Skeletal muscle tissue (tissue), 4 donors: ENCODE results near the gene CYFIP1. TPM values are rescaled to one million over a fixed set of nuclear protein-coding genes. Genes with fewer than 3 reads are reported as not detected.

Source experiments
- H3K27ac ChIP-seq: one replicate; pipeline ENCODE4 v1.7.0; 2013; ENCODE audit warnings: mild to moderate bottlenecking, low read depth, low read length, inconsistent platforms
- H3K27me3 ChIP-seq, 3 donors: one replicate each; pipeline ENCODE4 v1.7.0; 2013; ENCODE audit warnings: low read length in 3 of 3; ENCODE audit not compliant: control insufficient read depth in 3 of 3, insufficient read depth in 3 of 3
- H3K36me3 ChIP-seq, 3 donors: one replicate each; pipeline ENCODE4 v1.7.0; 2013; ENCODE audit warnings: low read length in 3 of 3; ENCODE audit not compliant: control insufficient read depth in 3 of 3, insufficient read depth in 3 of 3
- H3K4me1 ChIP-seq, 3 donors: one replicate each; pipeline ENCODE4 v1.7.0; 2013; ENCODE audit warnings: low read length in 3 of 3, mild to moderate bottlenecking in 3 of 3; ENCODE audit not compliant: control insufficient read depth in 3 of 3, insufficient read depth in 3 of 3
- H3K4me3 ChIP-seq, 3 donors: one replicate each; pipeline ENCODE4 v1.7.0; 2013; ENCODE audit warnings: low read length in 3 of 3
- H3K9ac ChIP-seq, 3 donors: one replicate each; pipeline ENCODE4 v1.7.0; 2013; ENCODE audit warnings: low read length in 3 of 3, mild to moderate bottlenecking in 3 of 3, moderate library complexity in 2 of 3, low read depth in 1 of 3
- H3K9me3 ChIP-seq, 3 donors: one replicate each; pipeline ENCODE4 v1.7.0; 2013; ENCODE audit warnings: low read length in 3 of 3; ENCODE audit not compliant: control insufficient read depth in 3 of 3
- total RNA-seq: library from RNA; depleted of rRNA; stranded (reverse); fragments of >200 nt; gene quantifications from one replicate; pipeline ENCODE4 v1.2.3, GENCODE V29; 2014
- donor health status: Osteomylitis.

The CYFIP1 gene
- total RNA-seq, 1 donor from 2014 or later: 49.1 TPM

DNA sequence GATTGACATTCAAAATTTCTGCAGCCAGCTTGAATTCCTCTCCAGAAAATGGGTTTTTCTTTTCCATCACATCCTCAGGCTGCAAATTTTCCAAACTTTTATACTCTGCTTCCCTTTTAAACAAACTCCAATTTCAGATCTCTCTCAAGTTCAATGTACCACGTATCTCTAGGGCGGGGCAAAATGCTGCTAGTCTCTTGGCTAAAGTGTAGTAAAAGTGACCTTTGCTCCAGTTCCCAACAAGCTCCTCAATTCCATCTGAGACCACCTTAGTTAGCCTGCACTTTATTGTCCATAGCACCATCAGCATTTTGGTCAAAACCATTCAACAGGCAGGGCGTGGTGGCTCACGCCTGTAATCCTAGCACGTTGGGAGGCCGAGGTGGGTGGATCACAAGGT, 95.0 kb downstream of the CYFIP1 start:
- H3K9me3 ChIP-seq: no peaks in the 10 kb centered on the region
- H3K4me3 ChIP-seq: no peak overlapping the region
- peaks cover 4% of the 10 kb centered on the region in 3 donors for H3K4me1 ChIP-seq
- no peak overlapping the region for H3K27ac ChIP-seq
- no peaks in the 10 kb centered on the region for H3K27me3 ChIP-seq
- peaks cover 23 to 32% (median 25%) of the 10 kb centered on the region in 3 donors for H3K36me3 ChIP-seq
- H3K9ac ChIP-seq: no peak overlapping the region

DNA sequence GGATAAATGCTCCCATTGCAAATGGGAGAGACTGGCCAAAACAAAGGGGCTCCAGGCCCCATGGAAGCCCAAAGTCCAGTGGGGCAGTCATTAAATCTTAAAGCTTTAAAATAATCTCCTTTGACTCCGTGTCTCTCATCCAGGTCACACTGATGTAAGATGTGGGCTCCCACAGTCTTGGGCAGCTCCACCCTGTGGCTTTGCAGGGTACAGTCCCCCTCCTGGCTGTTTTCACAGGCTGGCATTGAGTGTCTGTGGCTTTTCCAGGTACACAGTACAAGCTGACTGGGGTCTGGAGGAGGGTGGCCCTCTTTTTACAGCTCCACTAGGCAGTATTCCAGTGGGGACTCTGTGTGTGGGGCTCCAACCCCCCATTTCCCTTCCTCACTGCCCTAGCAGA, 95.8 kb downstream of the CYFIP1 start:
- H3K27me3 ChIP-seq: no peaks in the 10 kb centered on the region
- H3K9ac ChIP-seq: no peak overlapping the region
- H3K4me3 ChIP-seq: no peak overlapping the region
- peaks cover 4% of the 10 kb centered on the region in 3 donors for H3K4me1 ChIP-seq
- H3K27ac ChIP-seq: no peak overlapping the region
- no peaks in the 10 kb centered on the region for H3K9me3 ChIP-seq
- peaks cover 24 to 34% (median 25%) of the 10 kb centered on the region in 3 donors for H3K36me3 ChIP-seq

DNA sequence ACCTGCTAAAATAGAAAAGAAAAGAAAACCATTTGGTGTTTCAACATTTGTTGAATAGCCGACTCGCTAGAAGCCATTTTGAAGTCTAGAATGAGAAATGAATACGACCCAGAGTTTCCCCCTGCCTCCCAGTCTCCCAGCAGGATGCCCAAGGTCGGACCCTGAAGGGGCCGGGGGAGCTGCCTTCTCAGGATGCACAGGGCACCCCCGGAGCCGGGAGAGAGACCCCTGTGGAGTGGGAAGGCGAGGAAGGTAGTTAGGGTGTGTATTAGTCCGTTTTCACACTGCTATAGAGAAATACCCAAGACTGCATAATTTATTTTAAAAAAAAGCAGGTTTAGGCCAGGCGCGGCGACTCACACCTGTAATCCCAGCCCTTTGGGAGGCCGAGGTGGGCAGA, 97.0 kb downstream of the CYFIP1 start:
- Histone ChIP-seq H3K9me3 (no peaks in the 10 kb centered on the region), H3K27me3 (no peaks in the 10 kb centered on the region), H3K9ac (no peak overlapping the region), H3K4me3 (no peak overlapping the region), H3K36me3 (peaks cover 25 to 35% (median 27%) of the 10 kb centered on the region in 3 donors), H3K27ac (no peak overlapping the region), H3K4me1 (peaks cover 4% of the 10 kb centered on the region in 3 donors)

DNA sequence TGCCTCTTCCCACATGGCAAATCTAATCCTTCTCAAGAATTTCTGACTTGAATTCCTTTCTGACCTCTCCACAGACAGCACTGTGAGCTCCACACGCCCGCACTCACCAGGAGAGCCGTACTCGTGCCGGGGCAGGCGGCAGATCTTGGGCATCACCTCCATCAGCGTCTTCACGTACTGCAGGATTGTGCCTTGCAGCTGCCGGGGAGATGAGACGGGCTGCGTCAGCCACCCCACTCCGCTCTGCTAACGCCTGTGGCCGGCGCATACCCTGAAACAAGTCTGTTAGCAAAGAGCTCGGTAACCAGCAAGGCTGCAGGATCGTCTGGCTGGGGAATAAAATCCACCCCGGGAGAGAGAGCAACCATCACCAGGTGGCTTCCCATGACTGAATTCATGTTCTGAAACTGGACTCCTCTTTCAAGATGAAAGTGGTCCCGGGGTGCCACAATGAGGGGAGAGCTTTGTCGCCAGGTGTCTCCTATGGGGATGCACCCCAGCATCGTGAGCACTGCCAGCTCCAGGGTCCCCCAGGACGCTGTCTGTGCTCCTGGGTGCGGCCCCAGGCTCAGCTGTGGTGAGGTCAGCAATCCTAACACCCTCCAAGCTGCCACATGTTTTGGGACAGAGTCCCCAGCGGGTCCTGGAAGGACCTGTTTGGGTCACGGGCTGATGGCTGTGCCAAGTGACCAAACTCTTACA, 98.3 kb downstream of the CYFIP1 start:
- no peaks in the 10 kb centered on the region for H3K9me3 ChIP-seq
- no peak overlapping the region for H3K27ac ChIP-seq
- H3K4me3 ChIP-seq: no peak overlapping the region
- no peak overlapping the region for H3K9ac ChIP-seq
- peaks cover 25 to 40% (median 33%) of the 10 kb centered on the region in 3 donors for H3K36me3 ChIP-seq
- H3K27me3 ChIP-seq: no peaks in the 10 kb centered on the region
- H3K4me1 ChIP-seq: no peaks in the 10 kb centered on the region

DNA sequence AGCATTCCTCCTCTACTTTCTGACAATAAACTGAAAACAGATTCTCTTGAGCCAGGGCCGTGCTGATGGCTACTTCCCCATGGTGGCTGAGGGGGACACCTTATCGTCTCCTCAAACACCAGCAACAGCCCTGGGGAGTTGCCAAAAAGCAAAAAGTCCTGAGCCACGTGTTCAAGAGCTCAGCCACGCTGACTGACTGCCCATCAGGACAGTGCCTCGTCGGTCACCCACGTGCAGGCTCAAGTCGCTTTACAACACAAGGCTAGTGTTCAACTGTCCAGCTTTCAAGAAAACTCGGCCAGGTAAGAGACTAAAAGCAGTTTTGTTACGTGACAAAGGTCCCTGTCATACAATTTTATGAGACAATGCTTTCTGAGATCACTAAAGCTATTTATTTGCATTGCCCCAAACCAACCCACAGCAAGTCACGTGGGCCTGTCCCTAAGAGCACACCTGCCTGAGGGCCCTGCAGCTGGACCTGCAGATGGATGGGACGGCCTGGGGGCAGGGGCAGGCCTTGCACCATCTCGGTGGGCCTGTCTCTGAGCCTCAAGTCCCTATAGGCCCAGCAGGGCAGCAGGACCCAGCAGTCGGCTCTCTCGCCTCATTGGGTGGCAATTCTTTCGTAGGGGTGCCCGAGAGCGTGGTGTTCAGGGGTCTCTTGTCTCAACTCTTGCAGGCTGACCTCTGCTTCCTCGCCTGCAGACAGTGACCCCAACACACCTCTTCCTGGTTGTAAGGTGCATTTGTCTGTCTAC, 99.0 kb downstream of the CYFIP1 start:
- Histone ChIP-seq H3K4me3 (no peak overlapping the region), H3K9ac (no peak overlapping the region), H3K4me1 (no peaks in the 10 kb centered on the region), H3K27ac (no peak overlapping the region), H3K36me3 (peaks cover 25 to 42% (median 33%) of the 10 kb centered on the region in 3 donors), H3K27me3 (no peaks in the 10 kb centered on the region), H3K9me3 (no peaks in the 10 kb centered on the region)

DNA sequence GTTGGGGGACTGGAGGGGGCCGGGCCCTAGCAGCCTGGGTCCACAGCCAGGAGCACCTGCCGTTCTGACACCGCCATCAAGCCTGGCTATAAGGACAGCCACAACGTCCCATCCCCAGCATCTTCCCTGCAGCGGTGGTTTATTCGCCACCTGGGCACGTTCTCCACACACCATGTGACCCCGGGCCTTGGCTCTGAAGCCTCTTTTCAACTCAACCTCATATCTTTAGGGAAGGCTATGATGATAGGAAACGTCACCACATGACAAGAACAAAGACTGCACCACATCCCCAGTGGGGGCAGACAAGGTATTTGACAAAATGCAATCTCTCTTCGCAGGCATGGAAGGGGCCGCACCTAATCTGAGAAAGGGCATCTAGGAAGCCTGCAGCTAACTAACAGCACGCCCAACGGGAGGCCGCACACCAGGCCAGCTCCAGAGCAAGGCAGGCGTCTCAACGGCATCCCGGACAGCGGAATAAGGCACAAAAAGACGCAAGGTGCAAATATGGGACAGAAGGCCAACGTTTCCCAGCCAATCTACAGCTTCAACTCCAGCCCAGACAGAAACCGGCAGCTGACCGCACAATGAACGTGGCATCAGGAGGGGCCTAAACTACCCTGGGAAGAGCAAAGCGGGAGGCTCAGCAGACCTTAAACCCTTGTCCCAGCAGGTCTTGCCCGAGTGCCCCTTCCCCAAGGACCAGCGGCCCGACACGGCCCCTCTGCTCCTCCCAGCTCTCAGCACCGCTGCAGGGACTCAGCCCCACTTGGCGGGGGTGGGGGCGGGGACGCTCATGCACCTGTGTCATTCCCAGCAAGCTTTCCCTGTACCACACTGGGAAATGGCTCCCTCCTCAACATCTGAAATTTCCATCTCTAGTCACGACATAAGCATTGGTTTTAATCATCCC, 99.8 kb downstream of the CYFIP1 start:
- H3K27me3 ChIP-seq: no peaks in the 10 kb centered on the region
- no peaks in the 10 kb centered on the region for H3K9me3 ChIP-seq
- H3K4me1 ChIP-seq: no peaks in the 10 kb centered on the region
- H3K4me3 ChIP-seq: no peak overlapping the region
- no peak overlapping the region for H3K9ac ChIP-seq
- no peak overlapping the region for H3K27ac ChIP-seq
- peaks cover 25 to 46% (median 35%) of the 10 kb centered on the region in 3 donors for H3K36me3 ChIP-seq

DNA sequence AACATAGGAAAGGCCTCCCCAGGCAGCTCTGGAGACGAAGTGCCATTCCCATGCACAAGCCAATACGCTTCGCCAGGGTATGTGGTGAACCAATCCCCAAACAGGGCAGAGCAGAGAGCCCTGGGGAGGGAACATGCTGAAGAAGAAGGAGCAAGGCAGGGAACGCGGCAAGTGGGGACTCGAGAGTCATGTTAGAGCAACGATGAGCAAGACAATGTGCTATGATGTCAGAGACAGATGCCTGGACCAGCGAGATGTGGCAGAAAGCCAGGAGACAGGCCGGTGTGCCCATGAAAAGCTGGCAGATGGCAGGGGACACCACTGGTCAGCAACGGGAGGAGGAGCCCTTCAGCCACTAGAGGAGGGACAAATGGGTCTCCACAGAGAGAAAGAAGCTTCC, 102.1 kb downstream of the CYFIP1 start:
- Histone ChIP-seq H3K4me1 (no peaks in the 10 kb centered on the region), H3K9ac (no peak overlapping the region), H3K4me3 (no peak overlapping the region), H3K27me3 (no peaks in the 10 kb centered on the region), H3K36me3 (peaks cover 35 to 64% (median 48%) of the 10 kb centered on the region in 3 donors), H3K27ac (no peak overlapping the region), H3K9me3 (no peaks in the 10 kb centered on the region)

DNA sequence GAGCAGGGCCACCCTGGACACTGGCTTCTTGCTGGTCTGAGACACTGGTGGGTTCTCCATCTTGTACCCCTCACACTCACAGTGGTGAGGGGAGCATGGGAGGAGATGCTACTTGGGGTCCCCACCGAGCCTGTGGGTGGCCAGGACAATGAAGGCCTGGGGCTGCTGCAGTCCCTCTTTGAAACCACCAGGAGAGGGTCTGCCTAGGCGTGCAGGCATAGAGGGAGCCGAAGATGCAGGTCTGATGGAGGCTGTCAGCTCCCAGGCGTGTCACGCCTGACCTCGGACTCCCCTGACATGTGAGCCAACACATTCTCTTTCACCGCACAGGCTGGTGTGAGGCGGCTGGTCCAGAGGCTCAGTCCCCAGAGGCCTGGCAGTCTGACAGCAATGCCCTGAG, 102.6 kb downstream of the CYFIP1 start:
- H3K4me3 ChIP-seq: no peak overlapping the region
- no peak overlapping the region for H3K9ac ChIP-seq
- H3K27me3 ChIP-seq: no peaks in the 10 kb centered on the region
- no peak overlapping the region for H3K27ac ChIP-seq
- peaks cover 35 to 65% (median 52%) of the 10 kb centered on the region in 3 donors for H3K36me3 ChIP-seq
- H3K4me1 ChIP-seq: no peaks in the 10 kb centered on the region
- no peaks in the 10 kb centered on the region for H3K9me3 ChIP-seq

DNA sequence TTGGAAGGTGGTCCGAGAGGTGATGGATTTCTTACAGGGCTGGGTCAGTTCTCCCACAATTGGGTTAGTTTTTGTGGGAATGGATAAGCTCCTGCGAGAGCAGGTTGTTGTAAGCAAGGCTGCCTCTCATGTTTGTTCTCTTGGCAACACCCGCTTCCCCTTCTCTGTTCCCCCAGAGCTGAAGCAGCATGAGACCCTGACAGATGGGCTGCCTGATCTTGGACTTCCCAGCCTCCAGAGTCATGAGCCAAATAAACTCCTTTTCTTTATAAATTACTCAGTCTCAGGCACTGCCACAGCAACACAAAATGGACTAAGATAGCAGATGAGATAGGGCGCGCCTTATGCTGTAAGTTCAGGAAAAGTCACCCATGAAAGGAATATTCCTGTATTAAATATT, 103.1 kb downstream of the CYFIP1 start:
- Histone ChIP-seq H3K36me3 (peaks cover 30 to 63% (median 49%) of the 10 kb centered on the region in 3 donors), H3K4me1 (no peaks in the 10 kb centered on the region), H3K27me3 (no peaks in the 10 kb centered on the region), H3K9me3 (no peaks in the 10 kb centered on the region), H3K9ac (no peak overlapping the region), H3K4me3 (no peak overlapping the region), H3K27ac (no peak overlapping the region)
